GM18907 (cell line): ENCODE results near the gene TBX21.

Experiments used
- ATAC-seq: cut with Tn5 transposase; IDR thresholded peaks from one replicate; pipeline ENCODE4 v1.9.1; 2021; ENCODE audit warnings: mild to moderate bottlenecking, moderate library complexity; ENCODE audit not compliant: unreplicated experiment

Gene TBX21

GRCh38 chr17:47712330-47713023 is 20.6 kb upstream of the TBX21 start:
- ATAC-seq: no peak

DNA sequence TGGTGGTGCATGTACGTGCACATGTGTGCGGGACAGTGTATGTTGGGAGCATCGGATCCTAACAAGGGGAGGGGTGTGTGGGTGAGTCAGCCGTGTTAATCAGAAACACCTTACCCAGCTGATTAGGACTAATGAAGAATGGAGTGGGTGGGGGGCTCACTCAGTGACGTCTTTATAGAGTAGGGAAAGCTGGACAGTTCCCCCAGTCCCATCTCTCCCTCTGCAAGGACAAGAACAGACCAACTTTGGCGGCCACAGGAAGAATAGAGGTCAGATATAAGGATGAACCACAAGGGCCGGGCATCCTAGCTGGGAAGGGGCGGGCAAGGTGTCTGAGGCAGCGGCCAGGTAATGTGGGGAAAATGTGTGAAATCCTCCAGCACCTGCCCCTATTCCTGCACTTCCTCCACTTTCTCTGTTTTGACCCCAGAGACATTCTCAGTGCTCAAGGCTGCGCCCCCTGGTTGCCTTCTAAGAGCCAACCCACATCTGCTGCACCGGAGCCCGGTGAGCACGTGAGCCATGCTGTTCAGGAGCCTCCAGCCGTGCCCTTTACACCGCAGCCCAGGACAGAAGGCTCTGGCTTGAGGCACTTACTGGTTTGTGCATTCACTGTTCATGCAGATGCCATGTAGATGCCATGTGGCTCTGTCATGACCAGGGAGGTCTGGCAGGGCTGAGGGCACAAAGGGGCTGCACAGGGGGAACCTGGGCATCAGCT is 18.9 kb upstream of the TBX21 start:
- no peak for ATAC-seq

- ATAC-seq: no peak
Measured at GRCh38 chr17:47714773-47715396, 18.2 kb upstream of the TBX21 start.

DNA sequence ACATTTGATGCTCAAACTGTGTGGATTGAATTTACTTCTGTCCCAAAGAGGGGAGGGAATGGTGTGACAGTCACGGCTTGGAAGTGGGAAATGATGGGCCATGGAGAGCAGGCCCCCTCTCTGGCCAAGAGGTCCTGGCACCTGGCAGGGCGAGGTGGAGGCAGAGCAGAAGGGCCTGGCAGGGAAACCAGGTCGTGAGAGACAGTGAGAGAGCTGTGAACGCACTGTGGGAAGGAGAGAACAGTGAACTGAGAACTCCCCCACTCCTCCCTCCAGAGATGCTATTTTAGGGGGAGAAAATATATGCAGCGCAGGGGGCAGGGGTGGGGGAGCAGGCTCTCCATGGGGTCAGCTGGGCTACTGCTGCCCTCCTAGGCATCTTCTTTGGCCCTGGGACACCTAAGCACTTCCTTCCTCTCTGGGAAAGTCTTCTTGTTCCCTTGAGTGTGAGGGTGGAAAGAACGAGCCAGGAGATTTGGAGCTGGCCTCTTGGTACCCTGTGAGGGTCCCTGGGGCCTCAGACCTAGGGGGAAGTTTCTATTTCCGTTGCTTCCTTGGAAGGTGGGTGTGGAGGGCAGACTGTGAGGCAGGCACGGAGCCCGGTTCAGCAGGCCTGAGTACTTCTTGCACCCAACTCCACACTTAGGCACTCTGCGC is 17.2 kb upstream of the TBX21 start:
- no peak for ATAC-seq

GRCh38 chr17:47716375-47716774 is 16.7 kb upstream of the TBX21 start:
- no peak for ATAC-seq

- no peak for ATAC-seq
Measured at GRCh38 chr17:47717261-47717697, 15.8 kb upstream of the TBX21 start.

- no peak for ATAC-seq
Measured at GRCh38 chr17:47717979-47718621, 14.9 kb upstream of the TBX21 start.

GRCh38 chr17:47718634-47719405 is 14.2 kb upstream of the TBX21 start:
- no peak for ATAC-seq

- no peak for ATAC-seq
Measured at GRCh38 chr17:47719411-47720152, 13.5 kb upstream of the TBX21 start.

GRCh38 chr17:47720196-47720595 is 12.8 kb upstream of the TBX21 start:
- no peak for ATAC-seq

DNA sequence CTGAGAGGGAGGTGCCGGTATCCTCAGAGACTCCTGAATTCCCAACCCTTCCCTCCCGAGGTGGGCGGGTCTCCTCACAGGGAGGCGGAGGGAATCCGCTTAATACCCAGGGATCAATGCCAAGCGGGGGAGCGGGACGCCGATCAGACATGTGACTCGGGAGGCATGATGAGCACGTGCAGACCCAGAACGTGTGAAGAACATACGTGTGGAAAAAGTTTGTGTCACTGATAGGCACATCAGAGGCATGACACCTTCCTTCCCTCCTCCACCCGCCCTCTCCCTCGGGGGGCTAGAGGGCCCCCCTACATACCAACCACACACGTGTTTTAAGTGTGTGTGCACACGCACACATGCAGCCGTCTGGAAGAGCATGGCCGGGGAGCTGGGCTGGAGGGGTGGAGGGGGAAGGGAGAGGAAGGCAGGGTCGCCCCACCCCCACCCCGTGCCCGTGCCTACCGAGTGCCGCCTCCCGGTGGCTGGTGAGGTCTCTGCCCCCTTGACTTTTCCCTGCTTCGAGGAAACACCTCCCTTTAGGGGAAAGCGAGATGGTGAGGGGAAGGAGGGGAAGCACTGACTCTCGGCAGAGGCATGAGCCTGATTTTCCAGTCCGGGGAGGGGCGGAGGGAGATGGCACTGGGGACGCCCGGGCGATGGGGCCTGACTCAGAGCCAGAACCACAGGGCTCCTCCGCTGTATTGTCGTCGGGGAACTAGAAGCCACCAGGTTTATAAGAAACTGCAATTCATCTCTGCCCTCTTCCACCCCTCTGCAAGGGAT is 12.1 kb upstream of the TBX21 start:
- peak; percentile 35 for ATAC-seq

- ATAC-seq: no peak
Measured at GRCh38 chr17:47721725-47722124, 11.3 kb upstream of the TBX21 start.

GRCh38 chr17:47724705-47725104 is 8.3 kb upstream of the TBX21 start:
- ATAC-seq: no peak

- no peak for ATAC-seq
Measured at GRCh38 chr17:47725446-47726111, 7.5 kb upstream of the TBX21 start.

DNA sequence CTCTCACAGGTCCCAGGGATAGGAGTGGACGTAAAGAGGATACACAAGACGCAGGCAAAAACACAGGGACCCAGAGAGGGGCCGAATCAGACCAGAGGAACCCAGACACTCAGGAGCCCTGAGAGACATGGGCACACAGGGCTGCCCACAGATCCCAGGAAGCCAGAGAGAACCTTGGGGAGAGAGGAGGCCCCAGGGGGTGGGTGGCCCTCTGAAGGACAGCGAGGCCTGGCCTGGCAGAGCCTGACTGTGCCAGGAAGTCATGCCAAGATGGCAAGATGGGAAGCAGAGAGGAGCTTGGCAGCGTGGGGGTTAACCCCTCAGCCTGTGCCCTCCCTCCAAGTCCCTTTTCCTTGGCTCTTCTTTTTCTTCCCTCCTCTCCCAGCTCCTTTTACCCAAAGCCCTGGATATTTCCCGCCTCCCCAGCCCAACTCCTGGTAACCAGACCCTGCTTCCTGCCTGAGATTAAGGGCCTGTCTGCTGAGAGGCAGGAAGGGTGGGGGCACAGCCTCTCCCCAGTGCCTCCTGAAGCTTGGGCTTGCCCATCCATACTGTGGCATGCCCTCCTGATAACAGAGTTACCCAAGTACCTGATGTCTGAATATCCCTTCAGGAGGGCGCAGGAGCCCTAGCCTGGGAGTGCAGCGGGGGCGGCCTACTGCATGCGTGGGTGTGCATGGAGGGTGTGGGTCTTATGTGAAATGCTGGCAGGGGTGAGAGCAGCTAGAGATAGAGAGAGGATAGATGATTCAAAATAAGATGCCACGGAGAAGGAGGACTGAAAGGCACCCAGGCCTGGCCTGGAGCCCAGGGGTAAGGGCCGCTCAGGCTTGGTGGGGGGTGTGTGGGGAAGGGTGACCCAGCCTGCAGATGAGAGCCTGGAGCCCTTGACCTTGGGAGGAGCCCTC is 6.0 kb upstream of the TBX21 start:
- no peak for ATAC-seq

GRCh38 chr17:47727704-47728036 is 5.4 kb upstream of the TBX21 start:
- no peak for ATAC-seq

DNA sequence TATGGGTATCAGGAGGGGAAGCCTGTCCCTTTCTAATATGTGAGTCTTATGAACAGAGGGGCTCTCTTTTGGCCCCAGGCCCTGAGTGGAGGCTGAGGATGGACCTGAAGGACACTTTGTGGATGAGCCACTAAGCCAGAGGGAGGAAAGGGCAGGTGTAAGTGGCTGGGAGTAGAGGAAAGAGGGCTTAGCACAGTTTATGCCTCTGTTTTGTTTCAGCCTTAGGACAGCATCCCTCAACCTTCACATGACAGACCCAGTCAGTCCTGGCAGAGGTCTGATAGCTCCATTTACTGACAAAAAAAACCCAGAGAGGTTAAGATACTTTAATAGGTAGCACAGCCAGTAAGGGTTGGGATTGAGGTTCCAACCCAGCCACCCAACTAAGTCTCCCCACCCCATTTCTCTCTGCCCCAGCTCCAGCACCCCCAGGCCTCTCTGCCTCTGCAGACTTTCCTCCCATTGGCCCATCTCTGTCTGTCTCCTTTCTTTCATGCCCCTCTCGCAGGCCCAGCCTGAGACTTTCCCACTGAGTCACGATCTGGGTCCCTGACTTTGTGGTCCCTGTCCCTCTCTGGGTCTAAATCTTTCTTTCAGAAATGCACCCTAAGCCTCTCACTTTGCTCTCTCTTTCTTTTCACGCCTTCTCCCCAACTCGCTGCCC is 4.7 kb upstream of the TBX21 start:
- no peak for ATAC-seq
